Measurements from ENCODE around the gene CRISP2.
"Not testable (repeated sequence)": the region's sequence is repeated elsewhere in the genome, so short reads cannot be mapped to it uniquely, and the experiment has no call there.

The CRISP2 gene

GRCh38 chr6:49713346-49713745, at the start of gene CRISP2:
CRISP2 (minus strand) TSS chr6:49713543; CDS start chr6:49709196, 4,347 bp downstream.
- no peak for DNase-seq
- in situ Hi-C loops (cut with MboI; ENCODE audit: low pct_unique_long_range_greater_than_20kb, low sequenced_read_pairs) = no loop called here

GRCh38 chr6:49744259-49744658, 30.9 kb upstream of the CRISP2 start, which contains the start of gene CRISP3:
CRISP3 (minus strand) TSS chr6:49744388; CDS start chr6:49744367, 21 bp downstream.
- no peak for DNase-seq
- in situ Hi-C loops (cut with MboI; ENCODE audit: low pct_unique_long_range_greater_than_20kb, low sequenced_read_pairs) = no loop called here

GRCh38 chr6:49743429-49743828, 30.1 kb upstream of the CRISP2 start:
- DNase-seq = no peak

GRCh38 chr6:49739423-49739822, 26.1 kb upstream of the CRISP2 start:
- no peak for DNase-seq
- in situ Hi-C loops (cut with MboI; ENCODE audit: low pct_unique_long_range_greater_than_20kb, low sequenced_read_pairs) = no loop called here

More at GRCh38 chr6:49743429-49743828, 30.1 kb upstream of the CRISP2 start:
- in situ Hi-C loops (cut with MboI; ENCODE audit: low pct_unique_long_range_greater_than_20kb, low sequenced_read_pairs) = no loop called here

- in situ Hi-C loops (cut with MboI; ENCODE audit: low pct_unique_long_range_greater_than_20kb, low sequenced_read_pairs) = no loop called here
- no peak for DNase-seq
Measured at GRCh38 chr6:49736017-49736508, 22.7 kb upstream of the CRISP2 start.

GRCh38 chr6:49733680-49734079, 20.3 kb upstream of the CRISP2 start:
- in situ Hi-C loops (cut with MboI; ENCODE audit: low pct_unique_long_range_greater_than_20kb, low sequenced_read_pairs) = no loop called here

GRCh38 chr6:49732781-49733180, 19.4 kb upstream of the CRISP2 start:
- in situ Hi-C loops (cut with MboI; ENCODE audit: low pct_unique_long_range_greater_than_20kb, low sequenced_read_pairs) = no loop called here
- DNase-seq = no peak

More at GRCh38 chr6:49733680-49734079, 20.3 kb upstream of the CRISP2 start:
- no peak for DNase-seq

GRCh38 chr6:49730251-49730650, 16.9 kb upstream of the CRISP2 start:
- peak; percentile 11 for DNase-seq
- in situ Hi-C loops (cut with MboI; ENCODE audit: low pct_unique_long_range_greater_than_20kb, low sequenced_read_pairs) = no loop called here

GRCh38 chr6:49723917-49724316, 10.6 kb upstream of the CRISP2 start:
- DNase-seq; in situ Hi-C loops (cut with MboI; ENCODE audit: low pct_unique_long_range_greater_than_20kb, low sequenced_read_pairs): not testable (repeated sequence)

GRCh38 chr6:49721297-49721696, 8.0 kb upstream of the CRISP2 start:
- no peak for DNase-seq
- in situ Hi-C loops (cut with MboI; ENCODE audit: low pct_unique_long_range_greater_than_20kb, low sequenced_read_pairs) = no loop called here

- no peak for DNase-seq
- in situ Hi-C loops (cut with MboI; ENCODE audit: low pct_unique_long_range_greater_than_20kb, low sequenced_read_pairs) = no loop called here
Measured at GRCh38 chr6:49720372-49720771, 7.0 kb upstream of the CRISP2 start.

- no peak for DNase-seq
- in situ Hi-C loops (cut with MboI; ENCODE audit: low pct_unique_long_range_greater_than_20kb, low sequenced_read_pairs) = no loop called here
Measured at GRCh38 chr6:49698478-49698877, 14.9 kb downstream of the CRISP2 start.

GRCh38 chr6:49693512-49693911, 19.8 kb downstream of the CRISP2 start:
- in situ Hi-C loops (cut with MboI; ENCODE audit: low pct_unique_long_range_greater_than_20kb, low sequenced_read_pairs) = no loop called here
- DNase-seq = peak; percentile 6

- in situ Hi-C loops (cut with MboI; ENCODE audit: low pct_unique_long_range_greater_than_20kb, low sequenced_read_pairs) = no loop called here
- no peak for DNase-seq
Measured at GRCh38 chr6:49692534-49692933, 20.8 kb downstream of the CRISP2 start.

GRCh38 chr6:49676671-49677281, 36.6 kb downstream of the CRISP2 start:
- DNase-seq = no peak
- in situ Hi-C loops (cut with MboI; ENCODE audit: low pct_unique_long_range_greater_than_20kb, low sequenced_read_pairs) = no loop called here

GRCh38 chr6:49675816-49676215, 37.5 kb downstream of the CRISP2 start:
- in situ Hi-C loops (cut with MboI; ENCODE audit: low pct_unique_long_range_greater_than_20kb, low sequenced_read_pairs) = no loop called here
- no peak for DNase-seq

- in situ Hi-C loops (cut with MboI; ENCODE audit: low pct_unique_long_range_greater_than_20kb, low sequenced_read_pairs) = no loop called here
- no peak for DNase-seq
Measured at GRCh38 chr6:49668083-49668511, 45.2 kb downstream of the CRISP2 start.

GRCh38 chr6:49666930-49667757, 46.2 kb downstream of the CRISP2 start:
- in situ Hi-C loops (cut with MboI; ENCODE audit: low pct_unique_long_range_greater_than_20kb, low sequenced_read_pairs) = no loop called here
- peak; percentile 51 for DNase-seq

- DNase-seq = no peak
- in situ Hi-C loops (cut with MboI; ENCODE audit: low pct_unique_long_range_greater_than_20kb, low sequenced_read_pairs) = no loop called here
Measured at GRCh38 chr6:49666480-49666879, 46.9 kb downstream of the CRISP2 start.

GRCh38 chr6:49664817-49665216, 48.5 kb downstream of the CRISP2 start:
- no peak for DNase-seq
- in situ Hi-C loops (cut with MboI; ENCODE audit: low pct_unique_long_range_greater_than_20kb, low sequenced_read_pairs) = no loop called here
